ENCODE results near the gene HSH2D. TPM values are rescaled to one million over a fixed set of nuclear protein-coding genes. Genes with fewer than 3 reads are reported as not detected.
A peak's percentile ranks its signal among the peaks of the same experiment; 100 is the strongest.

The HSH2D gene
- total and polyA plus RNA-seq, 2 experiments from 2014 or later, result 3.5 to 4.0 TPM

GRCh38 chr19:16113727-16114126 lies 29.8 kb upstream of the HSH2D start:
- Histone ChIP-seq H3K9me3 (ENCODE audit: low read depth) (no peaks in the 10 kb centered on the region), H3K36me3 (replicated peaks; ENCODE audit: insufficient read depth, low read depth) (no peaks in the 10 kb centered on the region), H3K4me1 (ENCODE audit: insufficient read depth) (peaks cover 12% of the 10 kb centered on the region), H3K27ac (no peak overlapping the region), H3K9me2 (replicated peaks; ENCODE audit: insufficient read depth) (no peaks in the 10 kb centered on the region), H3K27me3 (no peaks in the 10 kb centered on the region), H3K79me2 (peaks cover 56% of the 10 kb centered on the region), H2AFZ (no peak overlapping the region), H3K4me3 (no peak overlapping the region), H4K20me1 (ENCODE audit: insufficient read depth, poor library complexity, severe bottlenecking) (peaks cover 9% of the 10 kb centered on the region), H3K4me2 (peak overlapping the region; percentile 95)
- WGBS (ENCODE audit: low lambda C conversion rate, missing lambda C conversion rate), result 98% methylated on average over 3 of the region's 3 CpGs
- DNase-seq (ENCODE audit: low spot score), result no peak
- TF ChIP-seq CTCF (IDR thresholded peaks at IDR 0.05; ENCODE audit: poor library complexity) (no peak), EZH2phosphoT487 (IDR thresholded peaks at IDR 0.05; ENCODE audit: low read depth, severe bottlenecking, unreplicated experiment) (no peak), EZH2 (IDR thresholded peaks at IDR 0.05; ENCODE audit: borderline replicate concordance) (no peak)

- Histone ChIP-seq H3K4me1 (ENCODE audit: insufficient read depth) (peaks cover 12% of the 10 kb centered on the region), H3K4me2 (peak overlapping the region; percentile 26), H2AFZ (no peak overlapping the region), H3K79me2 (peaks cover 56% of the 10 kb centered on the region), H3K36me3 (replicated peaks; ENCODE audit: insufficient read depth, low read depth) (no peaks in the 10 kb centered on the region), H3K27ac (peak overlapping the region; percentile 50), H3K27me3 (no peaks in the 10 kb centered on the region), H3K9me3 (ENCODE audit: low read depth) (no peaks in the 10 kb centered on the region), H3K4me3 (no peak overlapping the region), H4K20me1 (ENCODE audit: insufficient read depth, poor library complexity, severe bottlenecking) (peaks cover 9% of the 10 kb centered on the region), H3K9me2 (replicated peaks; ENCODE audit: insufficient read depth) (no peaks in the 10 kb centered on the region)
- TF ChIP-seq EZH2 (IDR thresholded peaks at IDR 0.05; ENCODE audit: borderline replicate concordance), result no peak
- TF ChIP-seq CTCF (IDR thresholded peaks at IDR 0.05; ENCODE audit: poor library complexity), result no peak
- TF ChIP-seq EZH2phosphoT487 (IDR thresholded peaks at IDR 0.05; ENCODE audit: low read depth, severe bottlenecking, unreplicated experiment), result no peak
- DNase-seq (ENCODE audit: low spot score), result no peak
- WGBS (ENCODE audit: low lambda C conversion rate, missing lambda C conversion rate), result 93% methylated on average over 9 of the region's 9 CpGs
These were observed 28.0 kb upstream of the HSH2D start for GRCh38 chr19:16115301-16116039.

GRCh38 chr19:16116067-16116466 lies 27.4 kb upstream of the HSH2D start:
- no peak for TF ChIP-seq CTCF (IDR thresholded peaks at IDR 0.05; ENCODE audit: poor library complexity)
- no peak for TF ChIP-seq EZH2 (IDR thresholded peaks at IDR 0.05; ENCODE audit: borderline replicate concordance)
- TF ChIP-seq EZH2phosphoT487 (IDR thresholded peaks at IDR 0.05; ENCODE audit: low read depth, severe bottlenecking, unreplicated experiment), result no peak
- Histone ChIP-seq H3K27me3 (no peaks in the 10 kb centered on the region), H4K20me1 (ENCODE audit: insufficient read depth, poor library complexity, severe bottlenecking) (peaks cover 9% of the 10 kb centered on the region), H2AFZ (no peak overlapping the region), H3K36me3 (replicated peaks; ENCODE audit: insufficient read depth, low read depth) (no peaks in the 10 kb centered on the region), H3K27ac (peak overlapping the region; percentile 33), H3K79me2 (peaks cover 59% of the 10 kb centered on the region), H3K4me3 (no peak overlapping the region), H3K9me3 (ENCODE audit: low read depth) (no peaks in the 10 kb centered on the region), H3K9me2 (replicated peaks; ENCODE audit: insufficient read depth) (no peaks in the 10 kb centered on the region), H3K4me2 (no peak overlapping the region), H3K4me1 (ENCODE audit: insufficient read depth) (peaks cover 12% of the 10 kb centered on the region)
- DNase-seq (ENCODE audit: low spot score), result no peak
- WGBS (ENCODE audit: low lambda C conversion rate, missing lambda C conversion rate), result 52% methylated on average over 4 of the region's 4 CpGs
